ENCODE measurements around the gene MOB3B.

Gene MOB3B

GRCh38 chr9:27293996-27294395, 235.6 kb downstream of the MOB3B start:
- no peak for TF ChIP-seq CTCF (IDR thresholded peaks at IDR 0.05; ENCODE audit: borderline replicate concordance, insufficient read depth, low read depth, low read length)
- H3K4me3 ChIP-seq (ENCODE audit: low read depth, low read length): no peak overlapping the region

- no peak overlapping the region for H3K4me3 ChIP-seq (ENCODE audit: low read depth, low read length)
- TF ChIP-seq CTCF (IDR thresholded peaks at IDR 0.05; ENCODE audit: borderline replicate concordance, insufficient read depth, low read depth, low read length): no peak
Observed at GRCh38 chr9:27292659-27293405, 236.8 kb downstream of the MOB3B start.

- H3K4me3 ChIP-seq (ENCODE audit: low read depth, low read length): no peak overlapping the region
Observed at GRCh38 chr9:27291292-27291691, 238.3 kb downstream of the MOB3B start.

GRCh38 chr9:27282269-27282668, 247.3 kb downstream of the MOB3B start:
- H3K4me3 ChIP-seq (ENCODE audit: low read depth, low read length): no peak overlapping the region
- no peak for TF ChIP-seq CTCF (IDR thresholded peaks at IDR 0.05; ENCODE audit: borderline replicate concordance, insufficient read depth, low read depth, low read length)

More at GRCh38 chr9:27291292-27291691, 238.3 kb downstream of the MOB3B start:
- TF ChIP-seq CTCF (IDR thresholded peaks at IDR 0.05; ENCODE audit: borderline replicate concordance, insufficient read depth, low read depth, low read length): no peak

GRCh38 chr9:27280860-27281259, 248.8 kb downstream of the MOB3B start:
- H3K4me3 ChIP-seq (ENCODE audit: low read depth, low read length): no peak overlapping the region
- TF ChIP-seq CTCF (IDR thresholded peaks at IDR 0.05; ENCODE audit: borderline replicate concordance, insufficient read depth, low read depth, low read length): no peak

GRCh38 chr9:27280249-27280648, 249.4 kb downstream of the MOB3B start:
- no peak for TF ChIP-seq CTCF (IDR thresholded peaks at IDR 0.05; ENCODE audit: borderline replicate concordance, insufficient read depth, low read depth, low read length)
- H3K4me3 ChIP-seq (ENCODE audit: low read depth, low read length): no peak overlapping the region

- H3K4me3 ChIP-seq (ENCODE audit: low read depth, low read length): no peak overlapping the region
- TF ChIP-seq CTCF (IDR thresholded peaks at IDR 0.05; ENCODE audit: borderline replicate concordance, insufficient read depth, low read depth, low read length): no peak
Observed at GRCh38 chr9:27279611-27280010, 250.0 kb downstream of the MOB3B start.

Measured in GM12875 (cell line).